Activated CD4-positive, alpha-beta T cell treated with anti-CD3 and anti-CD28 coated beads, Interleukin-2, Interleukin-4, amounts not matched to agents 100 ng/mL and 50 ng/mL, durations not matched to agents 16 hours and 8 hours (primary cell): ENCODE results near the gene CMTM8.

Experiments
- DNase-seq: peaks from one replicate; pipeline ENCODE4 v3.0.0-alpha.2; 2020; ENCODE audit warnings: low spot score

CMTM8 gene

GRCh38 chr3:32280262-32280910, 41.9 kb downstream of the CMTM8 start:
- no peak for DNase-seq

GRCh38 chr3:32281570-32282106, 43.2 kb downstream of the CMTM8 start:
- DNase-seq, result no peak

GRCh38 chr3:32282578-32283154, 44.2 kb downstream of the CMTM8 start:
- DNase-seq, result no peak

- DNase-seq, result no peak
Measured at GRCh38 chr3:32283304-32283703, 44.8 kb downstream of the CMTM8 start.

- no peak for DNase-seq
Measured at GRCh38 chr3:32284443-32285212, 46.1 kb downstream of the CMTM8 start.

- DNase-seq, result no peak
Measured at GRCh38 chr3:32285891-32286290, 47.4 kb downstream of the CMTM8 start.

GRCh38 chr3:32288819-32289218, 50.3 kb downstream of the CMTM8 start:
- peak; percentile 38 for DNase-seq

- DNase-seq, result no peak
Measured at GRCh38 chr3:32290619-32291018, 52.1 kb downstream of the CMTM8 start.

GRCh38 chr3:32292085-32292796, 53.8 kb downstream of the CMTM8 start:
- no peak for DNase-seq

GRCh38 chr3:32293903-32294302, 55.4 kb downstream of the CMTM8 start:
- no peak for DNase-seq

- DNase-seq, result peak; percentile 62
Measured at GRCh38 chr3:32296251-32297204, 58.0 kb downstream of the CMTM8 start.

GRCh38 chr3:32297366-32297765, 58.9 kb downstream of the CMTM8 start:
- peak; percentile 54 for DNase-seq

- no peak for DNase-seq
Measured at GRCh38 chr3:32301426-32301825, 62.9 kb downstream of the CMTM8 start.

GRCh38 chr3:32302601-32303398, 64.3 kb downstream of the CMTM8 start:
- no peak for DNase-seq

- peak; percentile 65 for DNase-seq
Measured at GRCh38 chr3:32303399-32303747, 64.9 kb downstream of the CMTM8 start.

- DNase-seq, result no peak
Measured at GRCh38 chr3:32303977-32304881, 65.7 kb downstream of the CMTM8 start.

GRCh38 chr3:32305361-32305876, 66.9 kb downstream of the CMTM8 start:
- no peak for DNase-seq

GRCh38 chr3:32306072-32306471, 67.6 kb downstream of the CMTM8 start:
- no peak for DNase-seq

- DNase-seq, result no peak
Measured at GRCh38 chr3:32307591-32307990, 69.1 kb downstream of the CMTM8 start.
